Right forelimb (tissue), 1 donor: Measurements from ENCODE around the gene CMTM8.

Experiments used
- DNase-seq: peaks from one replicate; pipeline ENCODE4 v3.0.0-alpha.2; 2018

The CMTM8 gene

DNA sequence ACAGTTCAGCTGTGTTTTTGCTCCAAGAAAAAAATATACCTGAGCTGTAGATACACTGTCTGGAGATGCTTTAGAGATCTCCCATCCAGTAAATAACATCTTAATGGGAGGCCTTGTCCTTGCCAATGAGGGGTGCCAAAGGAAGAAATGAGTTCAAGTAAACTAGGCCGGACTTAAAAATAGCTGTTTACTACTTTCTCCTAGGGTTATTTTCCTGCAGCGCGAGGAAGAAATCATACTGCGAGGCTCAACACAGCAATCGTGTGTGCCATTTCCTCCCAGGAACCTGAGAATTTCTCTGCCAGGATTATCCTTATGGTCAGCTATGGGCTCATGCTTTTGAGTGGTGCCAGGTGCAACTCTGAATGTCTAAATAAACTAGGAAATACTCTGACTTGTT, 71.9 kb downstream of the CMTM8 start:
- no peak for DNase-seq

- no peak for DNase-seq
These were observed 72.7 kb downstream of the CMTM8 start for GRCh38 chr3:32310918-32311839.

GRCh38 chr3:32312251-32312650, 73.8 kb downstream of the CMTM8 start:
- no peak for DNase-seq

DNA sequence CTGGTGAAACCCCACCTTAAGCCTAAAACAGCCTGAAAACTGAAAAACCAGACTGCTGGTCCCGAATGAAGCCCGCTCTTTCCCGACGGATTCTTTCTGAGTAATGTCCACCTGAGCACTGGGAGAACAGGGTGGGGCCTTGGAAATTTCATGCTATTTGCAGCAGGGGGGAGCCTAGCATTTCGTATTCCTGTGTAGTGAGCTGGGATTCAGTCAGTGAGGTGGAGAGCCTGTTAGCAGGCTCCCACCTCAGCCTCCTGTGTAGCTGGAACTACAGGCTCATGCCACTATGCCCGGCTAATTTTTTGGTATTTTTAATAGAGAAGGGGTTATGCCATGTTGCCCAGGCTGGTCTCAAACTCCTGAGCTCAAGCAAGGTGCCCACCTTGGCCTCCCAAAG, 74.7 kb downstream of the CMTM8 start:
- DNase-seq = no peak

GRCh38 chr3:32313723-32314473, 75.4 kb downstream of the CMTM8 start:
- DNase-seq = no peak

- DNase-seq = no peak
These were observed 77.0 kb downstream of the CMTM8 start for GRCh38 chr3:32315441-32315840.

GRCh38 chr3:32316319-32316718, 77.8 kb downstream of the CMTM8 start:
- DNase-seq = no peak

GRCh38 chr3:32316976-32317375, 78.5 kb downstream of the CMTM8 start:
- DNase-seq = no peak

DNA sequence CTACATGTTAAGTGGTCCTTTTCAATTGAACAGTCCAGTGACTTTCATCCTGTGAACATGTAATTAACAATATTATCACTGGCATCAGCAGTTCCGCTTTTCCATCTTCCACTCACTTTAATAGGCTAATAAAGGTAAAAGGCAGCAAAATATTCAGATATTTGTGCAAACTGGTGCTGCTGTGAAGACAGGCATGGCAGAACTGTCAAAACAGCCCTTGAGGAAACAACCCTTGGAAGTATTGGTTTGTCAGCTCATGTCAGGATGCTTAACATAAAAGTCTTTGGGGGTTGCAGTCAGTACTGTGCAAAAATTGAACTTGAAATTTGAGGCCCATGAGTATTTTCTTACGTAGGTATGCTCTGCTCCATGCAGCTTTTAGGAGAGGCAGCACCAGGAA, 81.1 kb downstream of the CMTM8 start:
- DNase-seq = no peak

DNA sequence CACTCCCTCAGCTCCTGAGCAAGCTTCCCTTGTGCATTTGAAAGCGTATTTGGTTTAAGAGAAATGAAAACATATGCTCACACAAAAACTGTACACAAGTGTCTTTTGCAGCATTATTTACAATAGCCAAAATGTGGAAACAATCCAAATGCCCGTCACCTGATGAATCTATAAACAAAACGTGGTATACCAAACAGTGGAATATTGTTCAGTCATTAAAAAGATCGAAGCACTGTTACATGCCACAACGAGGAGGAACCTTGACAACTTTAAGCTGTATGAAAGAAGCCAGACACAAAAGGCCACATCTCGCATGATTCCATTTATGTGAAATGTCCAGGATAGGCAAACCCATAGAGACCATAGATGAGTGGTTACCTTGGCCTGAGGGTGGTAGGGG, 81.6 kb downstream of the CMTM8 start:
- DNase-seq = no peak

DNA sequence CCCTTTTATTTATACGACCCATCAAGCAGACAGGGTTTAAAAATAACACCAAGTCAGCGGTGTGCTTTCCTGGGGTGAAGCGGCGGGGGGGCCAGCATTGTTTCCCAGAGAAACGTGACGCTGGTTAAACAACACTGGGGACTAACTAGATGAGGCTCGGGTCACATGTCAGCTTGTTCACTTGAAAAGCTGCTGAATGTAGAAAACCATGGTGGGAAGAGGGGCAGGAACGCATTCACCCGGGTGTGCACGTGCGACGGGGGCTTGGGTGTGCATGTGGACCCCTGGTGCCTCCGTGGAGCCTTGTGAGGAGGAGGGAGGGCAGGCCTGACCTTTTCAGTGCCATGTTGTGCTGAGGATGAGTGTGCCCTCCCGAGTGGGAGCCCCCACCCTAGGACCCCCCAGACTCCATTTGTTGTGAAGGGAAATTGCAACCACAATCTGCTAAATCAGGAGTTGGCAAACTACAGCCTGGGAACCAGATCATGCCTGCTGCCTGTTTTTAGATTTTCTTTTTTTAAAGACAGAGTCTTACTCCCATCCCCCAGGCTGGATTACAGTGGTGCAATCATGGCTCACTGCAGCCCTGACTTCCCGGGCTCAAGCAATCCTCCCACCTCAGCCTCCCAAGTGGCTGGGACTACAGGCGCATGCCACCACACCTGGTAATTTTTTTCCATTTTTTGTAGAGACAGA, 82.8 kb downstream of the CMTM8 start:
- no peak for DNase-seq

DNA sequence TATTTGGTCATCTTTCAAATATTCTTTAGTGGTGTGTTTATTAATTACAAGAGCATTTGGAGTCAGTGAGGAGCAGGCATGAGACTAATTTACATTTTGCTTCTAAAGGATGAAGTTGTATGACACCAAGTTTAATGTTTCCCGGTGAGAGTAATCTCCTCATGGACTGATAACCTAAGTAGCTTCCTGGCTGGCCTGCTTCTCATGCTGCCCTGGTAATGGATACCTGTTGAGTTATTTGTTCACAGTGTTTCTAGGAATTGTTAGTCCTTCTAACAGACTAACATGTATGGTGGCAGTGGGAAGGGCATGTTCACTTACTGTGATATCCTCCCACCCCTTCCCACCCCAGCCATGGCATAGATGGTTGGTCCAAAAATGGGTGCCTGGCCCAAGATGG, 83.8 kb downstream of the CMTM8 start:
- no peak for DNase-seq

DNA sequence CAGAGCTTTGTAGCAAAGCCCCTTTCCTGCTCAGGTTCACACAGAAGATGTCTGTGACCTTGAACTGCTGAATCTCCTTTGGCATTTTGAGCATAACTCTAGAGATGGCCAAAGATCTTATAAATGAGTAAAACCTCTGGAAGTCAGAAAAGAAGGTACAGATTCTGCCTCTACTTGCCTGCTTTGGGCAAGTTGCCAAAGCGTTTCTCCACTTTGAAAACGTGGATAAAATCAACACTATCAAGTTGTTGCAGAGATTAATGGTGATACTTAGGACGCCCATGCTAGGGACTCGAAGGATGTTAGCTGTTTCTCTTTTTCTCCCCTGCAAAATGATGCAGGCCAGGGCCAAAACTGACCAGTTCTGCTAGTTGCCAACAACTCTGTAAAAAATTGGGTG, 85.1 kb downstream of the CMTM8 start:
- DNase-seq = no peak

GRCh38 chr3:32325201-32325600, 86.7 kb downstream of the CMTM8 start:
- no peak for DNase-seq

- no peak for DNase-seq
These were observed 87.4 kb downstream of the CMTM8 start for GRCh38 chr3:32325927-32326326.

DNA sequence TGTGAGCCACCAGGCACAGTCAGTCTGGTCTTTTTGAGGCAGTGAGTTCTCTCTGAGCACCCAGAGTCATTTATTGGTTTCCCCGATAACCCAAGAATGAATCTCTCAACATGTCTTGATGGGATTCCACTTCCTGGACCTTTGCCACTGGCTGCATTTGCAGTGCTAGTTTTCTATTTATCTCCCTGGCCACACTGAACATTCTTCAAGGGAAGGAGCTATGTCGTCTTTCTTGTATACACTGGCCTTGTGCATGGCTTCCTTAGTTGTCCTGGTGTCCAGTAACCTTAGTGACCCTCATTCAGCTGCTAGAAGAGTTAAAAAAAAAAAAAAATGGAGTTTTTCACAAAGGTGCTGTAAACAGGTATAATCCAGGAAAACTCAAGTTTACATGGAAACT, 88.3 kb downstream of the CMTM8 start:
- no peak for DNase-seq

DNA sequence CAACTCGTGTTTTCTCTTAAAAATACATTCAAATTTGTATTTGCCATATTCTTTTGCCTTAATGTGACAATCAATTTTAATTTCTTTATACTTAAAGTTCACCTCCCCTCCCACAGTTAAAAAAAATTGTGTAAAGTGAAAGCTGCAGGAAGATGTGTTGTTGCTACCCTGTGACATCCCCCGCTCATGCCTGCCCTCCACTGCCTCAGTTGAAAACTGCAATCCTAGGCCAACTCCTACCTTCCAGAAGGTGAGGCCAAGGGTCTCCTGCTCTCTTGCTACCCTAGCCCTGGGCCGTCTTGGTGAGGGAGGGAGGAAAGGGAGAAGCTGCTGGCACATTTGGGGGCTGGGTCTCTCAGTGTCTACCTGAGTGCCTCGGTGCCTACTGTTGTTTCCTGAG, 96.2 kb downstream of the CMTM8 start:
- no peak for DNase-seq

- DNase-seq = no peak
These were observed 97.1 kb downstream of the CMTM8 start for GRCh38 chr3:32335365-32336112.

GRCh38 chr3:32336113-32336498, 97.6 kb downstream of the CMTM8 start:
- DNase-seq = no peak

DNA sequence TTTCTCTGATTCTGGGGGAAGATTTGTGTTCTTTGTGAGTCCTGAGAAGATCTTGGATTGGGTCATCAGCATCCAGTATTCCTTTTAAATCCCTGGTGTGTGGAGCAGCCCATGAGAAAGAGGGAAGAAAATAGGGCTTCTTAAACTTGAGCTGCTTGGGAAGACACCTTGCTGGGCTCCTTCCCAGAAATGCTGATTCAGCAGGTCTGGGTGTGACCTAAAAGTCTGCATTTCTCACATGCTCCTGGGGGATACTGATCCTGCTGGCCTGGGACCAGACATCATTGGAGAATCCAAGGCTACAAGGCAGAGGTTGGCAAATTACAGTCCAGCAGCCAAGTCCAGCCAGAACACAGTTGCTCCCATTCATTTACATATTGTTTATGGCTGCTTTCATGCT, 99.0 kb downstream of the CMTM8 start:
- DNase-seq = no peak

- DNase-seq = no peak
These were observed 101.6 kb downstream of the CMTM8 start for GRCh38 chr3:32340039-32340438.

GRCh38 chr3:32340611-32341365, 102.3 kb downstream of the CMTM8 start:
- DNase-seq = no peak
